GM11168 (cell line): ENCODE data around the gene RORC.

Experiments
- in situ Hi-C: fragments of 300-500 bp; cut with MboI; formaldehyde crosslinking; loops from one replicate; pipeline ENCODE4 v1.12.0; 2022; ENCODE audit warnings: low sequenced_read_pairs; ENCODE audit not compliant: unreplicated experiment

The RORC gene

GRCh38 chr1:151829352-151830046 is 2.1 kb downstream of the RORC start:
- in situ Hi-C loops, result no loop called here

DNA sequence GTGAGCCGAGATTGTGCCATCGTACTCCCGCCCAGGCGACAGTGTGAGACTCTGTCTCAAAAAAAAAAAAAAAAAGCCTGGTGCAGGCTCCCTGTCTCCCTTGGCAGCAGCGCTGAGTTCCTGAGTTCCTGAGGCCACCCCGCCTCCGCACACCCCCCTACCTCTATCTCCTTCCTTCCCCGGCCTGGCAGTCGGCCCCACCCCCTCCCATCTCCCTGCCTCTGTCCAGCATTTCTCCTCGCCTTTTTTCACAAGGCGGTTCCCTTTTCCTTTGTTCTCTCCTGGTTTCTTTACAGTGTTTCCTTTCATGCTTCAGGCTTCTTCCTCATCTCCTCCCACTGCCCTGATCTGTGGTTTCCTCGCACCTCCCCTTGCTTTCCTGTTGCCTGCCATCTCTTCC is 2.7 kb downstream of the RORC start:
- in situ Hi-C loops, result no loop called here

DNA sequence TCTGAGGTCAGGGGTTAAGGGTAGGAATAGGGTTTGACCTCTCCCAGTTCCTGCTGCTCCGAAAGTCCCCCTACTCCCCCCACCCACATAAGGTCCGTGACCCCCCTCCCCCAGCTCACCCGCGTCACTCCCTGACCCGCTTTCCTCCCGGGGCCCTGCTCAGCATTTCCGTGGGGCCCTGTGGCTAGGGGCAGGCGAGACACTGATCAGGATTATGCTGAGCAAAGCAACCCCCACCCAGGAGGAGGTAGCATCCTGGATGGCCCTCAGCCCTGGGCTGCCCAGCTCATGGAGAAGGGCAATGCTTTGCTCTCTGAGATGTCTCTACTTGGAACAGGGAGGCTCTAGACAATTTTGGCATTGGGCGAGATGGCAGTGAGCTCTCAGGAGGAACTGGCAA is 3.7 kb downstream of the RORC start:
- in situ Hi-C loops, result no loop called here

DNA sequence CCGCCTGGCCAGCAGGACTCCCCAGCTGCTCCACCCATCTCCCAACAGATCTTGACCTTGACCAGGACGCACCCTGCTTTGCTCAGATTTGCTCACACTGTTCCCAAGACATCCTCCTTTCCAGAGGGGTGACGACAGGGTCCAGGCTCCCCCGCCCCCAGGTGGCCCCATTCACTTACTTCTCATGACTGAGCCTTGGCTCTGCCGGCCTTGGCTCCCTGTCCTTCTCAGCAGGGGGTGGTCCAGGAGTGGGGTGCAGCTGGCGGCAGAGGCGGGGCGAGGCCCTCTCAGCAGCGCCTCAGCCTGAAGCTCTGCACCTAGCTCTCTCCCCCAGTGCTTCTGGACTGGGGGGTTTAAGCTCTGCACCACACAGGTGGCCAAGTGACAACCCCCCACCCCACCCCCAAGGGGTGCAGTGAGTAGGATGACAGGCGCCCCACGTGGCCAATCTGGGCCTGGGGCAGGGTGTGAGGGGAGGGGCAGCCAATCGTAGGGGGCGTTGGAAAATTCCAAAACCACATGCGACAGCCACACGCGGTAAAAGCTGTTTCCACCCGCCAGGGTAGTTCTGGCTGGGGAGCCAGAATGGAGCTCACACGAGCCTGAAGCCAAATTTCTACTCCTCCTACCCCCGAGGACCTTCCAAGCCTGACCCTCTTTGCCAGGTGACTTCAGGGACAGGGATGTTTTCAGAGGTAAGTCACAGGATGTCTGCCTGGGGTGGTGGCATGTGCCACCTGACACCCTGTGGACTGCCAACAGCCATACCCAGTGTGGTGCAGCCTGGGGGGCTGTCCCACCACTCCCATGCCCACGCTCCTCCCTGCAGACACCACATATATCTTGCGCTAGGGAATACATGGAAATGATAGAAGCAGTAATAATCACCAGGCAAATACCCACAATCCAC is 5.6 kb downstream of the RORC start:
- in situ Hi-C loops, result no loop called here

DNA sequence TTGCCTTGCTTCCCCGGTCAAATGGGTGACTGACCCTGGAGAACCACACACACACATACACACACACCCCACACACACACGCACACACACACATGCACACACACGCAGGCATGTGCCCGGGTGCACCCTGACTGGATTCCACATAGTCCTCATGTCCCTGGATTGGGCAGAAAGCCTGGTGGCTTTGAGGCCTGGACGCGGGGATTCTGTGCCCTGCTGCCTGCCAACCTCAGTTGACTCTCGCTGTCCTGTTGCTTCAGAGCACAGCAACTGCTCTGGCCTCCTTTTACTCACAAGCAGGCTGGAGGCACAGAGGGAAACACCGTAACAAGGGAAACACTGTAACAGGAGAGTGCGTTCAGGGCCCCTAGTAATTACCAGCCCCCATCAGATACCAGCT is 6.4 kb downstream of the RORC start:
- in situ Hi-C loops, result no loop called here

DNA sequence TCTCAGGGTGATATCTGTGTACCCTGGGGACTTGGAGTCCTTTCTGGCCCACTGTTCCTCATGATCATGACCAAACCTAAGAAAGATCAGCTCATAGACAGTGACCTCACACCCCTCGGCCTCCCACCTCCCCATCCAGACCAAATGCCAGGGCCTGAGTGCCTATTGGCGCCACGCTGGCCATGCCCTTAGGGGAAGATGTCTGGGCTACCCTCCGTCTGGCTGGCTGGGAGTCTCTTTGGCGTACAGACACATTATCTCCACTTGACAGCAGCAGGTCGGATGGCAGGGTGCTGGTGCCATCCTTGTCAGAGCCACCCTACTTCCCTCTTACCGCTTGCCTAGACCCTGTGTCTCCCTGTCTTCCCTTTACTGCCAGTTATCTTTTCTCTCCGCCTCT is 8.4 kb downstream of the RORC start:
- in situ Hi-C loops, result no loop called here

GRCh38 chr1:151822404-151822803 is 9.2 kb downstream of the RORC start:
- in situ Hi-C loops, result no loop called here

DNA sequence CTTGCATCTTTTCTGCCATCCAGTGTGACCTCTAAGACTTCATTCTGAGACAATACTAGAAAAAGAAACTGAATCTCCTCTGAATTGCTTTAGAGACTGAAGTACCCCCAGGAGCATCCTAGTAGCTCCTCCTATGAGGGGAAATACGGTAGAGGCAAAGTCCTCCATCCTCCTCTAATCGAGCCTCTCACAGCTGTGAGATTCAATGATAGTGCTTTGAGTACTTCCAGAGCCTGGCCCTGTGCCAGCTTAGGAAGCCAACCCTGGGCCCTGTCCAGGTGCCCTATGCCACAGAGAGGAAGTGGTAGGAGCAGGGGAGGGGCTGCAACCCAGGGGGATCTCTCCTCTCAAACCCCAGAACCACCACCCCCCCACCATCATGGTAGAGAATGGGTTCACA is 10.7 kb downstream of the RORC start:
- in situ Hi-C loops, result no loop called here

GRCh38 chr1:151819976-151820623 is 11.5 kb downstream of the RORC start:
- in situ Hi-C loops, result no loop called here

DNA sequence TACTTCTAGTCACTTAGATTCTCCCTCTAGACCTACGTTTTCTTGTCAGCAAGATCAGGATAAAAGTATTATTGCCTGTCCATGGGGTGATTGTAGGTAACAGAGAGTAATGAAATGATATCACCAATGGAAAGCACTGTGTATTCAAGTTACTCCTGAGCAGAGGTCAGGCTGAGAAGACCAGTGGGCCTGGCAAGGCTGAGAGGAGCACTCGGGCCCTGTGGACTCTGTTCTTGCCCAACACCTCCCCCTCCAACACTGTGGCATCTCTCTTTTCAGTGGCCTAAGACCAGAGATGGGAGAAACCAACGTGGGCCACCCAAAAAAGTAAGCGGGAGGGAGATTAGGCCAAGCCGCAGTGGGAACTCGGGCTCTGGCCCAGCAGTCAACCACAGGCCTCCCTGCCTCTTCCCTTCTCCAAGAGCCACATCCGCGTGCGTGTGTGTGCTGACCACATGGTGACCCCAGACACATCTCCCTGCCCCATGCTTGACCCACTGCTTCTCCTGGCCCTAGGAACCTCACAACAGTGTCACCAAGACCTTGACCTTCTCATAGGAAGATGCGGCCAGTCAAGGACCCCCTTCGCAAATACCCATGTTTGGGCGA is 12.3 kb downstream of the RORC start:
- in situ Hi-C loops, result no loop called here

GRCh38 chr1:151817353-151817730 is 14.3 kb downstream of the RORC start:
- in situ Hi-C loops, result no loop called here

GRCh38 chr1:151816548-151817352 is 14.9 kb downstream of the RORC start:
- in situ Hi-C loops, result no loop called here

DNA sequence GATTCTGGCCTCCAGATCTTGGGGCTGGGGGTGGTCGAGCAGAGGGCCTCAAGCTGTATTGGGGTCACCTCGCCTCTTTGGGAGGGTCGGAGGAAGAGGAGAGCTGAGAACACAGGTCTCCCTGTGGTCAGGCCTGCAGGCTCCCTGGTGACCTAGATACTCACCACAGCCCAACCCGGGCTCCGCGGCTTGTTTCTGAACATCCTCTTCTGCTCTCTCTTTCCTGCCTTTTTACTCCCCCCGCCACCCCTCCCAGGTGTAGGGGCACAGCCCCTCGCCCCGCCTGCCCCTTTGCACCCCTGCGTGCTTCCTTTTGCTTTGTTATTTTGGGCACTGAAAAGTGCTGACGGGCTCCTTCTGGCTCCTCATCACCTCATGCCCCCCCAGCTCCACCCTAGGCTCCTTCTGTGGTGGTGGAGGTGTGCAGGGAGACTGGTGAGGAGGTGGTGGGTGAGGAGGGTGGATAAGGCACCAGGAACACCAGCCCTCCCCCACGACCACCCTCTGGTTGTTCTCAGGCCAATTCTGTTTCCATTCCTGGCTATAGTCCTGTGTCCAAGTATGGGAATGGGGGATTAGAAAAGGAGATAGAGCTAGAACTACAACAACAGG is 15.8 kb downstream of the RORC start:
- in situ Hi-C loops, result no loop called here

DNA sequence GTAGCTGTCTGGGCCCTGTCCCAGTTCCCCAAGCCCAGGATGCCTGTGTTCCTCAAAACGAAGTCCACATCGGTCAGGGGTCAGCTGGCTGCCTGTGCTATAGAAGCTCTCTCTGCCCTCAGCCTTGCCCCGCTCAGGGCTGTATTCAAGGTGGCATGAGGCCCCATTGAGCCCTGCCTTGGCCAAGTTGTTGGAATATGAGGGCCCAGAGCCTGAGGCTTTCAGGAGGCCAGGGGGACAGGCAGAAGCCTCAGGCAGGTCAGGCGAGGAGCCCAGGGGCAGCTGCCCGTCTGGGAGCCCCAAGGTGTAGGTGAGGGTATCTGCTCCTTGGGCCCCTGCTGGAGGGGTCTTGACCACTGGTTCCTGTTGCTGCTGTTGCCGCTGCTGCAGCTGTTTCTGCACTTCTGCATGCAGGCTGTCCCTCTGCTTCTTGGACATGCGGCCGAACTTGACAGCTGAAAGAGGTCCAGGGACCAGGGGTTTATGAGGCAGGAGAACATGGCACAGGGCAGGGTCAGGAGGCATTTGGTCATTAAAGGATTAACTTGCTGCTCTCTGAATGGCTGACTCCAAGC is 16.5 kb downstream of the RORC start:
- in situ Hi-C loops, result no loop called here

- in situ Hi-C loops, result no loop called here
Measured at GRCh38 chr1:151814426-151814825, 17.2 kb downstream of the RORC start.

DNA sequence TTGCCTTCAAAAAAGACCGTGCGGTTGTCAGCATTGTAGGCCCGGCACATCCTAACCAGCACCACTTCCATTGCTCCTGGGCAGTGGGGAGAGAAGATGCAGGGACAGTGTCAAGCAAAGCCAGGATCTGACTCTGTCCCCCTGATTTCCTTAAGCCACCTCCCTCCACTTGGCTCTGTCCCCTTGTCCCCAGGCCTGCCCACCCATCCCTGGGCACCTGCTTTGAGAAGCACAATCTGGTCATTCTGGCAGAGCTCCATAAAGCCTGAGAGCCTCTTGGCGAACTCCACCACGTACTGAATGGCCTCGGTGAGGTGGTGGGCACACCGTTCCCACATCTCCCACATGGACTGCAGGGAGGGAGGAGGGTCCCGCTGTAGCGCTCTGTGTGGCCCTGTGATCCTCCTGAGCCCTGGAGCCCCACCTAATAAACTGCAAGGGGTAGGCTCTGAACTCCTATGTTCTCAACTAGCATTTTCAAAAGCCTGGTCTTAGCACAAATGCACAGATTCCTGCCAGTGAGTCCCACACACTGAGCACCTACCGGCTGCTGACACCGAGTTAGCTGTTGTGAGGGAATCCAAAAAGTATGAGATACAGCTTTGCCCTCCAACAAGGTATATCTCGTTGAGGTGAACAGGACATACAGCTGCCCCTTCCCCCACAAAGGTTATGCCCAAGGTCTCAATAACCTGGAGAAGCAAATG is 18.2 kb downstream of the RORC start:
- in situ Hi-C loops, result no loop called here

DNA sequence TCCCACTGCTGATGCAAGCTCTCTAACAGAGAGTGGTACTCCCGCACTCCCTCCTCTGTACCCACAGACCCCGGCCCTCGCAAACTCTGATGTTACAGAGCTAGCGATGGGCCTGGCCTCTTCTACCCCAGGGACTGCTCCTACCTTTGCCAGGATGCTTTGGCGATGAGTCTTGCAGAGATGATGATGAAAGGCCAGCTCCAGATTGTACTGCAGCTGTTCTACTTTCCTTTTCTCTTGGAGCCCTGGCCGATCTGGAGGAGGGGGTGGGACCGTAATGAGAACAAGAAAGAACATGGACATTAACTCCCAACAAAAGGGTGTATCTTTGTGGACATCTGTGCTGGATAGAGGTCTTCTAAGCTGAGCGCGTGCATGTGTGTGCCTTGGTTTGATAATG is 20.4 kb downstream of the RORC start:
- in situ Hi-C loops, result no loop called here

GRCh38 chr1:151809985-151810556 is 21.5 kb downstream of the RORC start:
- in situ Hi-C loops, result no loop called here
